HEK293 (cell line): ENCODE data around the gene LMTK2.
A peak's percentile ranks its signal among the peaks of the same experiment; 100 is the strongest.

Experiments used
- CTCF ChIA-PET: fragments of 350-600 bp; formaldehyde crosslinking; extraction: SDS; loops from one replicate; lab custom pipeline; 2021; ENCODE audit warnings: antibody characterized with exemption; lab: Yijun Ruan, JAX
- POLR2A ChIA-PET: fragments of 300-600 bp; formaldehyde crosslinking; extraction: SDS; loops from one replicate; lab custom pipeline; 2020; ENCODE audit warnings: antibody characterized with exemption, inconsistent platforms; lab: Yijun Ruan, JAX
- H3K27ac ChIP-seq: fragments of 200-500 bp; sonication (Bioruptor generic); 2 replicates; pipeline ENCODE4 v1.5.1; 2014; ENCODE audit warnings: low read depth, low read length, control low read depth, inconsistent platforms; ENCODE audit errors: extremely low read depth
- H3K36me3 ChIP-seq, 2 experiments: fragments of 200-500 bp in 1 of 2; sonication (Bioruptor generic) in 1 of 2; 1 replicate in 1 of 2; 2 replicates in 1 of 2; pipeline ENCODE4 v1.5.1; 2014 to 2017; ENCODE audit warnings: inconsistent platforms in 2 of 2, low read length in 2 of 2; ENCODE audit not compliant: control insufficient read depth in 2 of 2, insufficient read depth in 1 of 2
- H3K4me1 ChIP-seq: fragments of 200-500 bp; sonication (Bioruptor generic); 2 replicates; pipeline ENCODE4 v1.5.1; 2014; ENCODE audit warnings: mild to moderate bottlenecking, low read length, inconsistent platforms; ENCODE audit not compliant: control insufficient read depth, insufficient read depth
- H3K4me3 ChIP-seq: 2 replicates; pipeline ENCODE4 v1.5.1; 2011; ENCODE audit warnings: low read depth, mild to moderate bottlenecking, control low read depth, low read length, moderate library complexity
- H3K9me3 ChIP-seq: fragments of 200-500 bp; sonication (Bioruptor generic); 2 replicates; pipeline ENCODE4 v1.5.1; 2014; ENCODE audit warnings: low read depth, low read length, inconsistent platforms; ENCODE audit not compliant: control insufficient read depth, insufficient read depth
- EGR2 ChIP-seq: fragments of 450-650 bp; formaldehyde crosslinking; IDR thresholded peaks from 2 replicates; pipeline ENCODE4 v1.5.1; 2016; ENCODE audit warnings: low read depth, missing biosample characterization, missing genetic modification characterization
- KLF9 ChIP-seq: fragments of 450-650 bp; formaldehyde crosslinking; IDR thresholded peaks from 2 replicates; pipeline ENCODE4 v1.5.1; 2016; ENCODE audit warnings: missing biosample characterization, missing genetic modification characterization, low read depth
- TRIM28 ChIP-seq: IDR thresholded peaks from 2 replicates; pipeline ENCODE4 v1.6.1; 2011; ENCODE audit warnings: low read length, control low read depth, borderline replicate concordance
- YY2 ChIP-seq: fragments of 450-650 bp; formaldehyde crosslinking; IDR thresholded peaks from 2 replicates; pipeline ENCODE4 v1.5.1; 2016; ENCODE audit warnings: missing biosample characterization, missing genetic modification characterization
- ZBTB7A ChIP-seq: fragments of 450-650 bp; formaldehyde crosslinking; IDR thresholded peaks from 2 replicates; pipeline ENCODE4 v1.5.1; 2016; ENCODE audit warnings: low read depth, missing biosample characterization, missing genetic modification characterization
- ZEB2 ChIP-seq: fragments of 450-650 bp; formaldehyde crosslinking; IDR thresholded peaks from 2 replicates; pipeline ENCODE4 v1.5.1; 2016; ENCODE audit warnings: missing biosample characterization, missing genetic modification characterization
- ZFHX2 ChIP-seq: fragments of 450-650 bp; formaldehyde crosslinking; conservative IDR thresholded peaks from 2 replicates; pipeline ENCODE4 v1.5.1; 2016; ENCODE audit warnings: missing biosample characterization, missing genetic modification characterization
- ZIC2 ChIP-seq: fragments of 450-650 bp; formaldehyde crosslinking; IDR thresholded peaks from 2 replicates; pipeline ENCODE4 v1.5.1; 2016; ENCODE audit warnings: missing biosample characterization, missing genetic modification characterization
- ZNF121 ChIP-seq: fragments of 450-650 bp; formaldehyde crosslinking; IDR thresholded peaks from 2 replicates; pipeline ENCODE4 v1.5.1; 2016; ENCODE audit warnings: missing biosample characterization, missing genetic modification characterization
- ZNF324 ChIP-seq: fragments of 450-650 bp; formaldehyde crosslinking; IDR thresholded peaks from 2 replicates; pipeline ENCODE4 v1.5.1; 2016; ENCODE audit warnings: missing biosample characterization, missing genetic modification characterization
- ZNF350 ChIP-seq: fragments of 450-650 bp; formaldehyde crosslinking; IDR thresholded peaks from 2 replicates; pipeline ENCODE4 v1.5.0; 2017; ENCODE audit warnings: missing biosample characterization, mild to moderate bottlenecking, missing genetic modification characterization
- ZNF354C ChIP-seq: fragments of 450-650 bp; formaldehyde crosslinking; IDR thresholded peaks from 2 replicates; pipeline ENCODE4 v1.5.1; 2016; ENCODE audit warnings: missing biosample characterization, missing genetic modification characterization, low read depth, borderline replicate concordance
- ZNF416 ChIP-seq: fragments of 450-650 bp; formaldehyde crosslinking; IDR thresholded peaks from 2 replicates; pipeline ENCODE4 v1.5.1; 2016; ENCODE audit warnings: missing biosample characterization, missing genetic modification characterization
- ZNF624 ChIP-seq: fragments of 450-650 bp; formaldehyde crosslinking; IDR thresholded peaks from 2 replicates; pipeline ENCODE4 v1.5.1; 2017; ENCODE audit warnings: missing biosample characterization, missing genetic modification characterization
- ZSCAN18 ChIP-seq: fragments of 450-650 bp; formaldehyde crosslinking; IDR thresholded peaks from 2 replicates; pipeline ENCODE4 v1.5.1; 2016; ENCODE audit warnings: missing biosample characterization, missing genetic modification characterization
- TF ChIP-seq, protein P1 (sequence below): fragments of 450-650 bp; formaldehyde crosslinking; IDR thresholded peaks from 2 replicates; pipeline ENCODE4 v1.5.1; 2016; ENCODE audit warnings: missing biosample characterization, missing genetic modification characterization, borderline replicate concordance
- TF ChIP-seq, protein P2 (sequence below): fragments of 450-650 bp; formaldehyde crosslinking; IDR thresholded peaks from 2 replicates; pipeline ENCODE4 v1.5.1; 2017; ENCODE audit warnings: missing biosample characterization, mild to moderate bottlenecking, missing genetic modification characterization, moderate library complexity
- TF ChIP-seq, protein P3 (sequence below): fragments of 450-650 bp; formaldehyde crosslinking; IDR thresholded peaks from 2 replicates; pipeline ENCODE4 v1.5.1; 2016; ENCODE audit warnings: missing biosample characterization, missing genetic modification characterization

LMTK2 gene

DNA sequence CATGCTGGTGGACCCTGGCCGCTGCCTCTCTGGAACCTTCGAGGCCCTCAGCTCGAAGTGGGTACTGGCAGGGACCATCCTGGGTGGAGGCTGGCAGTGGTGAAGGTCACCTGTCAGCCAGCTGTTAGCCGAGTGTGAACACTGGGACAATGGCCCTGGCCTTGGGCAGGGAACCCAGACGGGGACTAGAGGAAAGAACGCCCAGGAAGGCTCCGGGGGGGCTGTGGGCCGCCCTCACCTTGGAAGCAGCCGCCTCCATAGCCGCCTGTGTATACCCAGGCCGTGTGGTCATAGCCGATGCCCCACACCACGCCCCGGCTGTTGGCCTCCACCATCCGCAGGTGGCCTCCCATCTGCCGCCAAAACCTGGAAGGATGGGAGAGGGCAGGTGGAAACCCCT is 122.1 kb downstream of the LMTK2 start:
- peaks cover 3 to 4% of the 10 kb centered on the region in 2 experiments; a peak in 2 of 3 replicates for H3K36me3 ChIP-seq
- H3K4me1 ChIP-seq, result no peaks in the 10 kb centered on the region
- no peak overlapping the region for H3K27ac ChIP-seq
- TF ChIP-seq ZNF624 (tag by site-specific recombination), result no peak
- no peak for TF ChIP-seq ZNF324 (tag by site-specific recombination)
- TF ChIP-seq, protein P1, sequence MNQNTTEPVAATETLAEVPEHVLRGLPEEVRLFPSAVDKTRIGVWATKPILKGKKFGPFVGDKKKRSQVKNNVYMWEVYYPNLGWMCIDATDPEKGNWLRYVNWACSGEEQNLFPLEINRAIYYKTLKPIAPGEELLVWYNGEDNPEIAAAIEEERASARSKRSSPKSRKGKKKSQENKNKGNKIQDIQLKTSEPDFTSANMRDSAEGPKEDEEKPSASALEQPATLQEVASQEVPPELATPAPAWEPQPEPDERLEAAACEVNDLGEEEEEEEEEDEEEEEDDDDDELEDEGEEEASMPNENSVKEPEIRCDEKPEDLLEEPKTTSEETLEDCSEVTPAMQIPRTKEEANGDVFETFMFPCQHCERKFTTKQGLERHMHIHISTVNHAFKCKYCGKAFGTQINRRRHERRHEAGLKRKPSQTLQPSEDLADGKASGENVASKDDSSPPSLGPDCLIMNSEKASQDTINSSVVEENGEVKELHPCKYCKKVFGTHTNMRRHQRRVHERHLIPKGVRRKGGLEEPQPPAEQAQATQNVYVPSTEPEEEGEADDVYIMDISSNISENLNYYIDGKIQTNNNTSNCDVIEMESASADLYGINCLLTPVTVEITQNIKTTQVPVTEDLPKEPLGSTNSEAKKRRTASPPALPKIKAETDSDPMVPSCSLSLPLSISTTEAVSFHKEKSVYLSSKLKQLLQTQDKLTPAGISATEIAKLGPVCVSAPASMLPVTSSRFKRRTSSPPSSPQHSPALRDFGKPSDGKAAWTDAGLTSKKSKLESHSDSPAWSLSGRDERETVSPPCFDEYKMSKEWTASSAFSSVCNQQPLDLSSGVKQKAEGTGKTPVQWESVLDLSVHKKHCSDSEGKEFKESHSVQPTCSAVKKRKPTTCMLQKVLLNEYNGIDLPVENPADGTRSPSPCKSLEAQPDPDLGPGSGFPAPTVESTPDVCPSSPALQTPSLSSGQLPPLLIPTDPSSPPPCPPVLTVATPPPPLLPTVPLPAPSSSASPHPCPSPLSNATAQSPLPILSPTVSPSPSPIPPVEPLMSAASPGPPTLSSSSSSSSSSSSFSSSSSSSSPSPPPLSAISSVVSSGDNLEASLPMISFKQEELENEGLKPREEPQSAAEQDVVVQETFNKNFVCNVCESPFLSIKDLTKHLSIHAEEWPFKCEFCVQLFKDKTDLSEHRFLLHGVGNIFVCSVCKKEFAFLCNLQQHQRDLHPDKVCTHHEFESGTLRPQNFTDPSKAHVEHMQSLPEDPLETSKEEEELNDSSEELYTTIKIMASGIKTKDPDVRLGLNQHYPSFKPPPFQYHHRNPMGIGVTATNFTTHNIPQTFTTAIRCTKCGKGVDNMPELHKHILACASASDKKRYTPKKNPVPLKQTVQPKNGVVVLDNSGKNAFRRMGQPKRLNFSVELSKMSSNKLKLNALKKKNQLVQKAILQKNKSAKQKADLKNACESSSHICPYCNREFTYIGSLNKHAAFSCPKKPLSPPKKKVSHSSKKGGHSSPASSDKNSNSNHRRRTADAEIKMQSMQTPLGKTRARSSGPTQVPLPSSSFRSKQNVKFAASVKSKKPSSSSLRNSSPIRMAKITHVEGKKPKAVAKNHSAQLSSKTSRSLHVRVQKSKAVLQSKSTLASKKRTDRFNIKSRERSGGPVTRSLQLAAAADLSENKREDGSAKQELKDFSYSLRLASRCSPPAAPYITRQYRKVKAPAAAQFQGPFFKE, result no peak
- no peak for TF ChIP-seq ZSCAN18
- TF ChIP-seq, protein P2, sequence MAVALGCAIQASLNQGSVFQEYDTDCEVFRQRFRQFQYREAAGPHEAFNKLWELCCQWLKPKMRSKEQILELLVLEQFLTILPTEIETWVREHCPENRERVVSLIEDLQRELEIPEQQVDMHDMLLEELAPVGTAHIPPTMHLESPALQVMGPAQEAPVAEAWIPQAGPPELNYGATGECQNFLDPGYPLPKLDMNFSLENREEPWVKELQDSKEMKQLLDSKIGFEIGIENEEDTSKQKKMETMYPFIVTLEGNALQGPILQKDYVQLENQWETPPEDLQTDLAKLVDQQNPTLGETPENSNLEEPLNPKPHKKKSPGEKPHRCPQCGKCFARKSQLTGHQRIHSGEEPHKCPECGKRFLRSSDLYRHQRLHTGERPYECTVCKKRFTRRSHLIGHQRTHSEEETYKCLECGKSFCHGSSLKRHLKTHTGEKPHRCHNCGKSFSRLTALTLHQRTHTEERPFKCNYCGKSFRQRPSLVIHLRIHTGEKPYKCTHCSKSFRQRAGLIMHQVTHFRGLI (tag by site-specific recombination), result no peak
- POLR2A ChIA-PET, result no interaction called here
- CTCF ChIA-PET, result interaction anchor here (0.6 kb wide), 1 partner anchor 121 kb away, joined by 3 read pairs; no protein-coding TSS in a partner anchor
- no peak overlapping the region for H3K4me3 ChIP-seq
- no peaks in the 10 kb centered on the region for H3K9me3 ChIP-seq

DNA sequence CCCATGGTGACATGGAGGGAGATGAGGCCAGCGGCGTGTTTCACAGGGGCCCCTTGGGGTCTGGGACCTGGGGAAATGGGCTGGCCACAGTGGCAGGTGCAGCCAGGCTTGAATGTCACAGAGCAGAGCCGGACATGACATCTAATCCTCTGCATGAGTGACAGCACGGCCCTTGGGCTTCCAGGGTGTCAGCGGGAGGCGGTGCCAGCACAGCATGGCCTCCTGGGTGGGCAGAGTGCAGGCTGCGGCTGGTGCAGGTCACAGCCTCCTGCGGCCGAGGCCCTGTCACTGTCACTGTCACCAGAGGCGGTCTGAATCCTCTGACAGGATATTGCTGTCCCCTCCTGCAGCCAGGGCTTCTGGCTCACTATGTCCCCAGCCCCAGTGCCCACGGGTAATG is 122.8 kb downstream of the LMTK2 start:
- no peak overlapping the region for H3K27ac ChIP-seq
- TF ChIP-seq ZEB2 (tag by site-specific recombination), result no peak
- TF ChIP-seq ZIC2 (tag by site-specific recombination), result peak; percentile 20; the same call in 1 of the 2 replicates
- peaks cover 3 to 4% of the 10 kb centered on the region in 2 experiments; a peak in 2 of 3 replicates for H3K36me3 ChIP-seq
- H3K9me3 ChIP-seq, result no peaks in the 10 kb centered on the region
- CTCF ChIA-PET, result no interaction called here
- POLR2A ChIA-PET, result no interaction called here
- no peaks in the 10 kb centered on the region for H3K4me1 ChIP-seq
- no peak overlapping the region for H3K4me3 ChIP-seq

GRCh38 chr7:98229991-98230745 is 123.5 kb downstream of the LMTK2 start:
- H3K27ac ChIP-seq, result no peak overlapping the region
- peak; percentile 92 for TF ChIP-seq ZFHX2 (tag by site-specific recombination)
- no peak for TF ChIP-seq ZBTB7A (tag by site-specific recombination)
- TF ChIP-seq ZNF350 (tag by site-specific recombination), result no peak
- no peak for TF ChIP-seq ZNF354C (tag by site-specific recombination)
- TF ChIP-seq YY2 (tag by site-specific recombination), result no peak
- peak; percentile 53 for TF ChIP-seq KLF9
- TF ChIP-seq ZNF416 (tag by site-specific recombination), result no peak
- peak; percentile 67; the same call in 1 of the 2 replicates for TF ChIP-seq ZNF121 (tag by site-specific recombination)
- TF ChIP-seq TRIM28, result no peak
- peak; percentile 95 for TF ChIP-seq EGR2 (tag by site-specific recombination)
- TF ChIP-seq, protein P3, sequence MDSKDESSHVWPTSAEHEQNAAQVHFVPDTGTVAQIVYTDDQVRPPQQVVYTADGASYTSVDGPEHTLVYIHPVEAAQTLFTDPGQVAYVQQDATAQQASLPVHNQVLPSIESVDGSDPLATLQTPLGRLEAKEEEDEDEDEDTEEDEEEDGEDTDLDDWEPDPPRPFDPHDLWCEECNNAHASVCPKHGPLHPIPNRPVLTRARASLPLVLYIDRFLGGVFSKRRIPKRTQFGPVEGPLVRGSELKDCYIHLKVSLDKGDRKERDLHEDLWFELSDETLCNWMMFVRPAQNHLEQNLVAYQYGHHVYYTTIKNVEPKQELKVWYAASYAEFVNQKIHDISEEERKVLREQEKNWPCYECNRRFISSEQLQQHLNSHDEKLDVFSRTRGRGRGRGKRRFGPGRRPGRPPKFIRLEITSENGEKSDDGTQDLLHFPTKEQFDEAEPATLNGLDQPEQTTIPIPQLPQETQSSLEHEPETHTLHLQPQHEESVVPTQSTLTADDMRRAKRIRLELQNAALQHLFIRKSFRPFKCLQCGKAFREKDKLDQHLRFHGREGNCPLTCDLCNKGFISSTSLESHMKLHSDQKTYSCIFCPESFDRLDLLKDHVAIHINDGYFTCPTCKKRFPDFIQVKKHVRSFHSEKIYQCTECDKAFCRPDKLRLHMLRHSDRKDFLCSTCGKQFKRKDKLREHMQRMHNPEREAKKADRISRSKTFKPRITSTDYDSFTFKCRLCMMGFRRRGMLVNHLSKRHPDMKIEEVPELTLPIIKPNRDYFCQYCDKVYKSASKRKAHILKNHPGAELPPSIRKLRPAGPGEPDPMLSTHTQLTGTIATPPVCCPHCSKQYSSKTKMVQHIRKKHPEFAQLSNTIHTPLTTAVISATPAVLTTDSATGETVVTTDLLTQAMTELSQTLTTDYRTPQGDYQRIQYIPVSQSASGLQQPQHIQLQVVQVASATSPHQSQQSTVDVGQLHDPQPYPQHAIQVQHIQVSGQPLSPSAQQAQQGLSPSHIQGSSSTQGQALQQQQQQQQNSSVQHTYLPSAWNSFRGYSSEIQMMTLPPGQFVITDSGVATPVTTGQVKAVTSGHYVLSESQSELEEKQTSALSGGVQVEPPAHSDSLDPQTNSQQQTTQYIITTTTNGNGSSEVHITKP, result no peak
- no peaks in the 10 kb centered on the region for H3K9me3 ChIP-seq
- ChIA-PET CTCF (no interaction called here), POLR2A (no interaction called here)
- peaks cover 3 to 4% of the 10 kb centered on the region in 2 experiments; a peak in 2 of 3 replicates for H3K36me3 ChIP-seq
- no peaks in the 10 kb centered on the region for H3K4me1 ChIP-seq
- no peak overlapping the region for H3K4me3 ChIP-seq
